ENCODE results near the gene PUDP. TPM values are rescaled to one million over a fixed set of nuclear protein-coding genes. Genes with fewer than 3 reads are reported as not detected.

PUDP gene
- polyA plus RNA-seq, 3 donors: 4.3 to 12.3 (median 8.0) TPM

GRCh38 chrX:7153231-7153630, 5.3 kb upstream of the PUDP start:
- 54 to 68% (median 64%) methylated on average over 2 of the region's 2 CpGs for WGBS, 3 donors
- H3K27ac ChIP-seq (ENCODE audit: low read depth, low read length): no peak overlapping the region

- WGBS, 3 donors: 69 to 85% (median 74%) methylated on average over 5 of the region's 5 CpGs
Observed at GRCh38 chrX:7149411-7149810, 1.5 kb upstream of the PUDP start.

GRCh38 chrX:7147413-7147977, 458 bp downstream of the PUDP start, which contains the start of gene STS:
Gene STS (plus strand): TSS chrX:7147712. CDS start chrX:7253200, 105,488 bp downstream.
- WGBS, 3 donors: 0 to 1% (median 1%) methylated on average over 11 to 53 of the region's 61 CpGs
- peak within 1 kb of the TSS; percentile 51 for H3K27ac ChIP-seq (ENCODE audit: low read depth, low read length)

More at GRCh38 chrX:7149411-7149810, 1.5 kb upstream of the PUDP start:
- H3K27ac ChIP-seq (ENCODE audit: low read depth, low read length): no peak overlapping the region

GRCh38 chrX:7146703-7147412, 1.1 kb downstream of the PUDP start:
- WGBS, 3 donors: 8 to 21% (median 18%) methylated on average over 13 of the region's 13 CpGs
- H3K27ac ChIP-seq (ENCODE audit: low read depth, low read length): no peak overlapping the region

GRCh38 chrX:7146020-7146702, 1.8 kb downstream of the PUDP start:
- H3K27ac ChIP-seq (ENCODE audit: low read depth, low read length): no peak overlapping the region
- 69 to 88% (median 87%) methylated on average over 3 of the region's 3 CpGs for WGBS, 3 donors

GRCh38 chrX:7145454-7145853, 2.5 kb downstream of the PUDP start:
- no peak overlapping the region for H3K27ac ChIP-seq (ENCODE audit: low read depth, low read length)
- 12 to 27% (median 21%) methylated on average over 3 of the region's 3 CpGs for WGBS, 3 donors

- H3K27ac ChIP-seq (ENCODE audit: low read depth, low read length): no peak overlapping the region
- WGBS, 3 donors: 67 to 89% (median 85%) methylated on average over 8 of the region's 8 CpGs
Observed at GRCh38 chrX:7143941-7144525, 3.9 kb downstream of the PUDP start.

- WGBS, 3 donors: 98 to 100% (median 98%) methylated on average over 1 of the region's 1 CpG
- H3K27ac ChIP-seq (ENCODE audit: low read depth, low read length): no peak overlapping the region
Observed at GRCh38 chrX:7143076-7143475, 4.9 kb downstream of the PUDP start.

- H3K27ac ChIP-seq (ENCODE audit: low read depth, low read length): no peak overlapping the region
- 86 to 89% (median 88%) methylated on average over 9 of the region's 9 CpGs for WGBS, 3 donors
Observed at GRCh38 chrX:7139202-7140081, 8.5 kb downstream of the PUDP start.

GRCh38 chrX:7134981-7135380, 13.0 kb downstream of the PUDP start:
- no peak overlapping the region for H3K27ac ChIP-seq (ENCODE audit: low read depth, low read length)
- WGBS, 3 donors: 92 to 98% (median 93%) methylated on average over 2 of the region's 2 CpGs

- 24 to 56% (median 38%) methylated on average over 8 of the region's 8 CpGs for WGBS, 3 donors
- H3K27ac ChIP-seq (ENCODE audit: low read depth, low read length): no peak overlapping the region
Observed at GRCh38 chrX:7133050-7133440, 14.9 kb downstream of the PUDP start.

GRCh38 chrX:7132335-7133049, 15.5 kb downstream of the PUDP start:
- 34 to 81% (median 78%) methylated on average over 3 of the region's 3 CpGs for WGBS, 3 donors
- no peak overlapping the region for H3K27ac ChIP-seq (ENCODE audit: low read depth, low read length)

GRCh38 chrX:7131621-7132020, 16.3 kb downstream of the PUDP start:
- H3K27ac ChIP-seq (ENCODE audit: low read depth, low read length): no peak overlapping the region
- 54 to 89% (median 84%) methylated on average over 11 to 13 of the region's 13 CpGs for WGBS, 3 donors

GRCh38 chrX:7127056-7127455, 20.9 kb downstream of the PUDP start:
- no peak overlapping the region for H3K27ac ChIP-seq (ENCODE audit: low read depth, low read length)
- 72 to 94% (median 91%) methylated on average over 2 of the region's 2 CpGs for WGBS, 3 donors

- WGBS, 3 donors: 8 to 38% (median 35%) methylated on average over 2 of the region's 2 CpGs
- H3K27ac ChIP-seq (ENCODE audit: low read depth, low read length): no peak overlapping the region
Observed at GRCh38 chrX:7120878-7121219, 27.1 kb downstream of the PUDP start.

- whole genome bisulfite sequencing, 3 donors: 59 to 79% (median 76%) methylated on average over 7 of the region's 7 CpGs
Observed at GRCh38 chrX:7119950-7120877, 27.7 kb downstream of the PUDP start.

GRCh38 chrX:7117587-7117986, 30.4 kb downstream of the PUDP start:
- WGBS, 3 donors: 86 to 95% (median 93%) methylated on average over 3 of the region's 3 CpGs
- H3K27ac ChIP-seq (ENCODE audit: low read depth, low read length): no peak overlapping the region

More at GRCh38 chrX:7119950-7120877, 27.7 kb downstream of the PUDP start:
- H3K27ac ChIP-seq (ENCODE audit: low read depth, low read length): no peak overlapping the region
